ENCODE results near the gene SCN5A. TPM values are rescaled to one million over a fixed set of nuclear protein-coding genes. Genes with fewer than 3 reads are reported as not detected.

Gene SCN5A
- total and polyA plus RNA-seq, 2 of the 13 experiments (the other 11 are each of a cell fraction or from before 2014, with no cell fraction given): 0.22 TPM; not detected in 1

GRCh38 chr3:38566215-38566528 lies 83.3 kb downstream of the SCN5A start (continued):
- TF ChIP-seq ZBTB49 (CRISPR knock-in tag; IDR thresholded peaks at IDR 0.05; ENCODE audit: borderline replicate concordance) (no peak), ZNF354B (CRISPR knock-in tag; IDR thresholded peaks at IDR 0.05) (no peak), ZNF407 (CRISPR knock-in tag; IDR thresholded peaks at IDR 0.05; ENCODE audit: not compliant biosample characterization) (no peak)
